Measurements from ENCODE around the gene ACTMAP. TPM values are rescaled to one million over a fixed set of nuclear protein-coding genes. Genes with fewer than 3 reads are reported as not detected.

ACTMAP gene
- total RNA-seq, 1 experiment from 2014 or later = 3.1 TPM

DNA sequence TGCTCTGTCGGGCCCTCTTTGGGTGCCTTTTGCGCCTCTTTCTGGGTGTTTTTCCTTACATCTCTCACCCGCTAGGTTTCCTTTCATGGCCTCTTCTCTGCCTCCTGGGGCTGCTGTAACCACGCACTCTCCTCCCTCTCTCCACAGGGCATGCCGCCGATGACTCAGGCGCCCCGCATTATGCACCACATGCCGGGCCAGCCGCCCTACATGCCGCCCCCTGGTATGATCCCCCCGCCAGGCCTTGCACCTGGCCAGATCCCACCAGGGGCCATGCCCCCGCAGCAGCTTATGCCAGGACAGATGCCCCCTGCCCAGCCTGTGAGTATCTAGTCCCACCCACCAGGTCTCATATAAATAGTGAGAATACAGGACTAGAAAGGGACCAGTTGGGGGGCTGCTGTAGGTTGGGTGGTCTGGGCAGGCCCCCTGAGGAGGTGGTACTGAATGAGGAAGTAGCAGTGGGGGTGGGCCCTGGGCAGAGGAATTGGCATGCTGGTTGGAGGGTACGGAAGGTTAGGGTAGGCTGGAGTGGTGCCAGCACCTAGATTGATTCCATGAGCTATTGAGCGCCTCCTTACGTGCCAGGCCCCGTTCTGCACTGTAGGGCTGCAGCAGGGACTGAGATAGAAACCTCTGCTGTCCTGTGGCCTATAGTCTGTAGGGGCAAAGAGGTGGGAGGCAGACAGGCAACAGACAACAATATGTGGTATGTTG, 12.6 kb upstream of the ACTMAP start:
- no peak for DNase-seq
- Histone ChIP-seq H3K36me3 (replicated peaks; ENCODE audit: control insufficient read depth, insufficient read depth, low read length) (peaks cover 60% of the 10 kb centered on the region), H3K4me3 (ENCODE audit: insufficient read depth, low read depth, low read length) (no peak overlapping the region)

DNA sequence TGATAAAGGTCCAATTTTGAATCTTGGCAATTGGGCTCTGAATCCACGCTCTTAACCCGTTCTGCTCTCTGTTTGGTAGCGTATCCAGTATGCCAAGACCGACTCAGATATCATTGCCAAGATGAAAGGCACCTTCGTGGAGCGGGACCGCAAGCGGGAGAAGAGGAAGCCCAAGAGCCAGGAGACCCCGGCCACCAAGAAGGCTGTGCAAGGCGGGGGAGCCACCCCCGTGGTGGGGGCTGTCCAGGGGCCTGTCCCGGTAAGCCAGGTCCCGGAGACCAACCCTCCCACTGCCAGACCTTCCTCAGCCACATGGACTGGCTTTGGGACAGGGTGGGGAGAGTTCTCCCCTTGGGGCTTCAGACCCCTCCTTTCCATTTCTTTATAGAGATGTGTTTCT, 9.1 kb upstream of the ACTMAP start:
- H3K4me3 ChIP-seq (ENCODE audit: insufficient read depth, low read depth, low read length) = no peak overlapping the region
- H3K36me3 ChIP-seq (replicated peaks; ENCODE audit: control insufficient read depth, insufficient read depth, low read length) = peaks cover 77% of the 10 kb centered on the region
- H3K27me3 ChIP-seq (ENCODE audit: control insufficient read depth, insufficient read depth, low read length) = no peaks in the 10 kb centered on the region
- DNase-seq = no peak

More for the DNA sequence above, 12.6 kb upstream of the ACTMAP start:
- no peaks in the 10 kb centered on the region for H3K27me3 ChIP-seq (ENCODE audit: control insufficient read depth, insufficient read depth, low read length)

- H3K4me3 ChIP-seq (ENCODE audit: insufficient read depth, low read depth, low read length) = no peak overlapping the region
- DNase-seq = no peak
- H3K36me3 ChIP-seq (replicated peaks; ENCODE audit: control insufficient read depth, insufficient read depth, low read length) = peaks cover 71% of the 10 kb centered on the region
- no peaks in the 10 kb centered on the region for H3K27me3 ChIP-seq (ENCODE audit: control insufficient read depth, insufficient read depth, low read length)
These were observed 8.2 kb upstream of the ACTMAP start for GRCh38 chr19:40758491-40758890.

GRCh38 chr19:40756502-40757110, 6.3 kb upstream of the ACTMAP start:
- no peak overlapping the region for H3K4me3 ChIP-seq (ENCODE audit: insufficient read depth, low read depth, low read length)
- peaks cover 55% of the 10 kb centered on the region for H3K36me3 ChIP-seq (replicated peaks; ENCODE audit: control insufficient read depth, insufficient read depth, low read length)
- DNase-seq = no peak

GRCh38 chr19:40755791-40756190, 5.5 kb upstream of the ACTMAP start:
- Histone ChIP-seq H3K4me3 (ENCODE audit: insufficient read depth, low read depth, low read length) (no peak overlapping the region), H3K27me3 (ENCODE audit: control insufficient read depth, insufficient read depth, low read length) (no peaks in the 10 kb centered on the region), H3K36me3 (replicated peaks; ENCODE audit: control insufficient read depth, insufficient read depth, low read length) (peaks cover 50% of the 10 kb centered on the region)
- DNase-seq = no peak

More at GRCh38 chr19:40756502-40757110, 6.3 kb upstream of the ACTMAP start:
- H3K27me3 ChIP-seq (ENCODE audit: control insufficient read depth, insufficient read depth, low read length) = no peaks in the 10 kb centered on the region

DNA sequence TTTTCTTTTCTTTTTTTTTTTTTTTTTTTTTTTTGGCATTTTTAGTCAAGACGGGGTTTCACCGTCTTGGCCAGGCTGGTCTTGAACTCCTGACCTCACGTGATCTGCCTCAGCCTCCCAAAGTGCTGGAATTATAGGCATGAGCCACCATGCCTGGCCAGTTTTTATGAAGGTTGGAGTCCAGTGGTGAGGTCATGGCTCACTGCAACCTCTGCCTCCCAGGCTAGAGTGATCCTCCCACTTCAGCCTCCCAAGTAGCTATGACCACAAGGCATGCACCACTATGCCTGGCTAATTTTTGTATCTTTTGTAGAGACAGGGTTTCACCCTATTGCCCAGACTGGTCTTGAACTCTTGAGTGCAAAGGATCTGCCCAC, 5.0 kb upstream of the ACTMAP start:
- Histone ChIP-seq H3K36me3 (replicated peaks; ENCODE audit: control insufficient read depth, insufficient read depth, low read length) (peaks cover 45% of the 10 kb centered on the region), H3K4me3 (ENCODE audit: insufficient read depth, low read depth, low read length) (no peak overlapping the region), H3K27me3 (ENCODE audit: control insufficient read depth, insufficient read depth, low read length) (no peaks in the 10 kb centered on the region)
- DNase-seq = no peak

DNA sequence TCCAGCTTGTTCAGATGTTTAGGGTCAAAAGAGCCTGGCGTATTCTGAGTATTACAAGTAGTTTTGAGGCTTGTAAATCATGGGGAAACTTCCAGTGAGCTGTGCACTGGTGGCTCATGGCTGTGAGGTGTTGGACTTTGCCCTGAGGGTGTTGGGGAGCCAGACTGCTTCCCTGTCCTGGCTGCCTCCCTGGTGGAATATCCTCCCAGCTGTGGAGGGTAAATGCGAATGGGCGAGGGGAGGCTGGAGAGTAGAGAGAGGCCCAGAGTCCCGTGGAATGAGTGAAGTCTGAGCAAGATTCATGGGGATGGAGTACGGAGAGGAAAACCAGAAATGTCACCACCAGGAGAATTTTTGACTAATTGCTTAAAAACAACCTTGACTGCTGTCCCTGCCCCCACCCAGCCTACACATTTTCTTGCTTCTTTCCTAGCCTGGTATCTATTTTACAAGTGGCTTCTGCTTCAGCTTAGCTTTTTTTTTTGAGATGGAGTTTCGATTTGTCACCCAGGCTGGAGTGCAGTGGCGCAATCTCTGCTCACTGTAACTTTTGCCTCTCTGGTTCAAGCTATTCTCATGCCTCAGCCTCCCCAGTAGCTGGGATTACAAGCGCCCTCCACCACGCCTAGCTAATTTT, 4.5 kb upstream of the ACTMAP start:
- Histone ChIP-seq H3K36me3 (replicated peaks; ENCODE audit: control insufficient read depth, insufficient read depth, low read length) (peaks cover 41% of the 10 kb centered on the region), H3K4me3 (ENCODE audit: insufficient read depth, low read depth, low read length) (no peak overlapping the region)
- no peak for DNase-seq

GRCh38 chr19:40752257-40752781, 2.0 kb upstream of the ACTMAP start:
- DNase-seq = no peak
- Histone ChIP-seq H3K36me3 (replicated peaks; ENCODE audit: control insufficient read depth, insufficient read depth, low read length) (peaks cover 27% of the 10 kb centered on the region), H3K4me3 (ENCODE audit: insufficient read depth, low read depth, low read length) (peak overlapping the region; percentile 70), H3K27me3 (ENCODE audit: control insufficient read depth, insufficient read depth, low read length) (no peaks in the 10 kb centered on the region)

More for the DNA sequence above, 4.5 kb upstream of the ACTMAP start:
- H3K27me3 ChIP-seq (ENCODE audit: control insufficient read depth, insufficient read depth, low read length) = no peaks in the 10 kb centered on the region

- H3K4me3 ChIP-seq (ENCODE audit: insufficient read depth, low read depth, low read length) = peak within 1 kb of the TSS; percentile 70
- H3K27me3 ChIP-seq (ENCODE audit: control insufficient read depth, insufficient read depth, low read length) = no peaks in the 10 kb centered on the region
- peak; percentile 97 for DNase-seq
- peaks cover 16% of the 10 kb centered on the region for H3K36me3 ChIP-seq (replicated peaks; ENCODE audit: control insufficient read depth, insufficient read depth, low read length)
These were observed 729 bp upstream of the ACTMAP start, which contains the start of gene SNRPA for GRCh38 chr19:40750874-40751537. Gene SNRPA (plus strand): TSS chr19:40751203. CDS start chr19:40751409, 206 bp downstream.

- DNase-seq = no peak
- Histone ChIP-seq H3K27me3 (ENCODE audit: control insufficient read depth, insufficient read depth, low read length) (no peaks in the 10 kb centered on the region), H3K36me3 (replicated peaks; ENCODE audit: control insufficient read depth, insufficient read depth, low read length) (peaks cover 1% of the 10 kb centered on the region), H3K4me3 (ENCODE audit: insufficient read depth, low read depth, low read length) (no peak overlapping the region)
These were observed 2.7 kb downstream of the ACTMAP start for GRCh38 chr19:40747536-40747935.

DNA sequence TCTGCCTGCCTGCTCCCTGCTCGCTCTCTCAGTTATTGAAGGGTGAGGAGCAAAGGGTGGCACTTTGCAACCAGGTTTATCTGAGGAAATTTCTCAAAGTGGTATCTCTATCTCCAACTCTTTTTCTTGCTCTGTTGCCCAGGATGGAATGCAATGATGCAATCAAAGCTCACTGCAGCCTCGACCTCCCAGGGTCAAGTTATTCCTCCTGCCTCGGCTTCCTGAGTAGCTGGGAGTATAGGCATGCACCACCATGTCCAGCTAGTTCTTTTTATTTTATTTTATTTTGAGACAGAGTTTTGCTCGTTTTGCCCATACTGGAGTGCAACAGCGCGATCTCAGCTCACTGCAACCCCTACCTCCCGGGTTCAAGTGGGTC, 4.9 kb downstream of the ACTMAP start:
- H3K4me3 ChIP-seq (ENCODE audit: insufficient read depth, low read depth, low read length) = no peak overlapping the region
- no peaks in the 10 kb centered on the region for H3K27me3 ChIP-seq (ENCODE audit: control insufficient read depth, insufficient read depth, low read length)
- DNase-seq = no peak
- peaks cover 3% of the 10 kb centered on the region for H3K36me3 ChIP-seq (replicated peaks; ENCODE audit: control insufficient read depth, insufficient read depth, low read length)

GRCh38 chr19:40744554-40745401, 5.5 kb downstream of the ACTMAP start:
- Histone ChIP-seq H3K4me3 (ENCODE audit: insufficient read depth, low read depth, low read length) (no peak overlapping the region), H3K27me3 (ENCODE audit: control insufficient read depth, insufficient read depth, low read length) (no peaks in the 10 kb centered on the region), H3K36me3 (replicated peaks; ENCODE audit: control insufficient read depth, insufficient read depth, low read length) (peaks cover 3% of the 10 kb centered on the region)
- peak; percentile 80 for DNase-seq

GRCh38 chr19:40743926-40744325, 6.4 kb downstream of the ACTMAP start:
- Histone ChIP-seq H3K27me3 (ENCODE audit: control insufficient read depth, insufficient read depth, low read length) (no peaks in the 10 kb centered on the region), H3K36me3 (replicated peaks; ENCODE audit: control insufficient read depth, insufficient read depth, low read length) (peaks cover 5% of the 10 kb centered on the region), H3K4me3 (ENCODE audit: insufficient read depth, low read depth, low read length) (no peak overlapping the region)
- DNase-seq = no peak

DNA sequence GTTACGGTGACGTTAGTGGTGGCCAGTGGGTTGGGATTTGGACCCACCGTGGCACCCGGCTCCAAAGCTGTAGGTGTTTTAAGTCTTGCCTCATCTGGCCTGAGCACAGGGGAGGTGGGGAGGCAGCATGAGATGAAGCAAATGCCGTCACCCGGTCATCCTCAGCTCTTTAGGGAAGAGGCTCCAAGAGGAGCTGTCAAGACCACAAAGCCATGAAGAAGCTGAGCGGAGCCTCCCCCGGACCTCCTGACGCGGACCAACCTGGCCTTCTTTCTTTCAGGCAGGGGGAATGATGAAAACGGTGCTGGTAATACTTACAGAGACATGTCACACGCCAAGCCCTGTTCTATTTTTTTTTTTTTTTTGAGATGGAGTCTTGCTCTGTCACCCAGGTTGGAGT, 7.4 kb downstream of the ACTMAP start:
- DNase-seq = no peak
- H3K27me3 ChIP-seq (ENCODE audit: control insufficient read depth, insufficient read depth, low read length) = no peaks in the 10 kb centered on the region
- peaks cover 5% of the 10 kb centered on the region for H3K36me3 ChIP-seq (replicated peaks; ENCODE audit: control insufficient read depth, insufficient read depth, low read length)
- no peak overlapping the region for H3K4me3 ChIP-seq (ENCODE audit: insufficient read depth, low read depth, low read length)

Data from H7 (cell line).